A549 (cell line): ENCODE data around the gene GLRA1. TPM values are rescaled to one million over a fixed set of nuclear protein-coding genes. Genes with fewer than 3 reads are reported as not detected.

Source experiments
- ATAC-seq, 2 experiments: fragments of 200-7000 bp in 1 of 2; fragments of >200 bp in 1 of 2; cut with Nextera tagmentation in 1 of 2; cut with Tn5 transposase in 1 of 2; 3 replicates each; pipeline versions ENCODE4 v1.8.0 to v1.9.1; 2018 to 2020; ENCODE audit warnings: mild to moderate bottlenecking in 1 of 2, moderate library complexity in 1 of 2
- CTCF ChIA-PET: fragments of 300-600 bp; sonication (Branson Sonifier 250); formaldehyde crosslinking; extraction: SDS; loops from one replicate; lab custom pipeline; 2021; ENCODE audit warnings: antibody characterized with exemption, inconsistent platforms; lab: Yijun Ruan, JAX
- POLR2A ChIA-PET: fragments of 350-600 bp; formaldehyde crosslinking; extraction: SDS; loops from one replicate; lab custom pipeline; 2021; ENCODE audit warnings: antibody characterized with exemption, inconsistent platforms; lab: Yijun Ruan, JAX
- DNase-seq, 2 experiments: peaks; one replicate each; pipeline versions ENCODE4 v3.0.0 to v3.0.0-alpha.2; 2011 to 2016; ENCODE audit warnings: low read depth in 1 of 2, low spot score in 1 of 2
- FAIRE-seq: peaks from 2 replicates; lab custom pipeline; 2011; peaks lifted over from hg19 to GRCh38; lab: Jason Lieb, UNC
- H3K27ac ChIP-seq, 2 experiments: fragments of >200 bp; sonication (Bioruptor Twin); formaldehyde crosslinking; 3 replicates each; pipeline ENCODE4 v1.5.1; 2016 to 2017
- H3K4me1 ChIP-seq: fragments of >200 bp; sonication (Bioruptor Twin); formaldehyde crosslinking; 3 replicates; pipeline ENCODE4 v1.6.1; 2016
- H3K4me2 ChIP-seq: fragments of >200 bp; sonication (Bioruptor Twin); formaldehyde crosslinking; 3 replicates; pipeline ENCODE4 v1.6.1; 2016
- H3K4me3 ChIP-seq: fragments of >200 bp; sonication (Bioruptor Twin); formaldehyde crosslinking; 3 replicates; pipeline ENCODE4 v1.5.1; 2016
- H3K9me3 ChIP-seq: fragments of >200 bp; sonication (Bioruptor Twin); formaldehyde crosslinking; 3 replicates; pipeline ENCODE4 v1.6.1; 2016
- ATOH8 ChIP-seq: fragments of 250-450 bp; sonication (Bioruptor Pico); IDR thresholded peaks from 2 replicates; pipeline ENCODE4 v1.5.0; 2020; ENCODE audit warnings: low read depth, mild to moderate bottlenecking, moderate library complexity
- EHF ChIP-seq: fragments of 250-450 bp; sonication (Bioruptor Pico); IDR thresholded peaks from 2 replicates; pipeline ENCODE4 v1.5.0; 2020; ENCODE audit warnings: mild to moderate bottlenecking
- EHMT2 ChIP-seq: fragments of 200-600 bp; sonication (generic); IDR thresholded peaks from 2 replicates; pipeline ENCODE4 v1.6.1; 2016; ENCODE audit warnings: antibody characterized with exemption, low read depth, mild to moderate bottlenecking, moderate library complexity
- ELK1 ChIP-seq: fragments of 150-350 bp; IDR thresholded peaks from 2 replicates; pipeline ENCODE4 v1.6.1; 2014; ENCODE audit warnings: low read depth, mild to moderate bottlenecking, low read length
- EP300 ChIP-seq, 2 experiments: fragments of >200 bp; sonication (Bioruptor Twin); formaldehyde crosslinking; IDR thresholded peaks; 2 replicates in 1 of 2; 3 replicates in 1 of 2; pipeline ENCODE4 v1.6.1; 2016 to 2017
- ESRRA ChIP-seq: fragments of 150-350 bp; IDR thresholded peaks from 2 replicates; pipeline ENCODE4 v1.6.1; 2014; ENCODE audit warnings: mild to moderate bottlenecking, low read length, borderline replicate concordance
- FOSL2 ChIP-seq, 2 experiments: fragments of 450-650 bp in 1 of 2; fragments of >200 bp in 1 of 2; sonication (Bioruptor Twin) in 1 of 2; formaldehyde crosslinking; IDR thresholded peaks; 2 replicates each; pipeline versions ENCODE4 v1.5.0 to v1.6.1; 2016 to 2020; ENCODE audit warnings: mild to moderate bottlenecking in 1 of 2, moderate library complexity in 1 of 2
- FOXS1 ChIP-seq: fragments of 250-450 bp; sonication (Bioruptor Pico); IDR thresholded peaks from 2 replicates; pipeline ENCODE4 v1.5.0; 2020; ENCODE audit warnings: mild to moderate bottlenecking, moderate library complexity
- GATA3 ChIP-seq: IDR thresholded peaks from 2 replicates; pipeline ENCODE4 v1.6.1; 2012; ENCODE audit warnings: borderline replicate concordance
- HMGXB4 ChIP-seq: fragments of 250-450 bp; sonication (Bioruptor Pico); IDR thresholded peaks from 2 replicates; pipeline ENCODE4 v1.5.0; 2021; ENCODE audit warnings: mild to moderate bottlenecking, moderate library complexity, borderline replicate concordance
- HOXA7 ChIP-seq: fragments of 250-450 bp; sonication (Bioruptor Pico); IDR thresholded peaks from 2 replicates; pipeline ENCODE4 v1.5.0; 2020; ENCODE audit warnings: mild to moderate bottlenecking, moderate library complexity
- KDM5A ChIP-seq: fragments of 200-600 bp; sonication (generic); IDR thresholded peaks from 2 replicates; pipeline ENCODE4 v1.6.1; 2016; ENCODE audit warnings: antibody characterized with exemption, mild to moderate bottlenecking
- MAZ ChIP-seq: fragments of 150-350 bp; IDR thresholded peaks from 2 replicates; pipeline ENCODE4 v1.6.1; 2014; ENCODE audit warnings: antibody characterized with exemption, low read depth, low read length, borderline replicate concordance
- NFE2L2 ChIP-seq: fragments of 150-350 bp; conservative IDR thresholded peaks from 2 replicates; pipeline ENCODE4 v1.6.1; 2014; ENCODE audit warnings: low read length
- NPAS2 ChIP-seq: fragments of 250-450 bp; sonication (Bioruptor Pico); IDR thresholded peaks from 2 replicates; pipeline ENCODE4 v1.8.0; 2022; ENCODE audit warnings: mild to moderate bottlenecking, moderate library complexity, borderline replicate concordance
- NR3C1 ChIP-seq: fragments of >200 bp; sonication (Bioruptor Twin); formaldehyde crosslinking; IDR thresholded peaks from 3 replicates; pipeline ENCODE4 v1.6.1; 2017
- POLR2A ChIP-seq: IDR thresholded peaks from 2 replicates; pipeline ENCODE4 v1.6.1; 2012; ENCODE audit warnings: mild to moderate bottlenecking, low read length
- RAD21 ChIP-seq, 2 experiments: fragments of >200 bp in 1 of 2; sonication (Bioruptor Twin) in 1 of 2; formaldehyde crosslinking in 1 of 2; IDR thresholded peaks in 1 of 2; conservative IDR thresholded peaks in 1 of 2; 2 replicates in 1 of 2; 3 replicates in 1 of 2; pipeline ENCODE4 v1.6.1; 2012 to 2018; ENCODE audit warnings: inconsistent platforms in 1 of 2
- RCOR1 ChIP-seq: fragments of 150-350 bp; IDR thresholded peaks from 2 replicates; pipeline ENCODE4 v1.6.1; 2014; ENCODE audit warnings: antibody characterized with exemption, low read length, low read depth
- RNF2 ChIP-seq: fragments of 200-600 bp; sonication (generic); IDR thresholded peaks from 2 replicates; pipeline ENCODE4 v1.6.1; 2016; ENCODE audit warnings: low read depth, mild to moderate bottlenecking, antibody characterized with exemption, moderate library complexity, borderline replicate concordance
- SMC3 ChIP-seq: fragments of >200 bp; sonication (Bioruptor Twin); formaldehyde crosslinking; IDR thresholded peaks from 3 replicates; pipeline ENCODE4 v1.6.1; 2018; ENCODE audit warnings: inconsistent platforms
- SREBF2 ChIP-seq: fragments of 450-650 bp; IDR thresholded peaks from 2 replicates; pipeline ENCODE4 v1.6.1; 2014; ENCODE audit warnings: mild to moderate bottlenecking, moderate library complexity
- TFCP2L1 ChIP-seq: fragments of 250-450 bp; sonication (Bioruptor Pico); IDR thresholded peaks from 2 replicates; pipeline ENCODE4 v1.5.0; 2021; ENCODE audit warnings: mild to moderate bottlenecking
- ZFP36 ChIP-seq: fragments of 450-650 bp; IDR thresholded peaks from 2 replicates; pipeline ENCODE4 v1.6.1; 2014; ENCODE audit warnings: borderline replicate concordance; ENCODE audit not compliant: partially characterized antibody
- ZNF302 ChIP-seq: fragments of 250-450 bp; sonication (Bioruptor Pico); IDR thresholded peaks from 2 replicates; pipeline ENCODE4 v1.9.0; 2021; ENCODE audit warnings: inconsistent platforms, mild to moderate bottlenecking, moderate library complexity
- WGBS: methylation state at CpG from one replicate; pipeline ENCODE4 v1.1.6; 2017; ENCODE audit errors: missing lambda C conversion rate; 5-methylcytosine and 5-hydroxymethylcytosine counted together
- polyA plus RNA-seq, 4 experiments: library from polyadenylated mRNA; depleted of rRNA in 3 of 4; stranded (reverse); fragments of >200 nt; fragmentation: RNase III in 1 of 4; extraction: RNeasy Plus Mini Kit Qiagen cat#74134 plus additional on column Dnase treatment in 1 of 4; gene quantifications; 2 replicates in 3 of 4; 3 replicates in 1 of 4; pipeline ENCODE4 v1.2.3, GENCODE V29; 2011 to 2017
- TF ChIP-seq, protein P1 (sequence below): fragments of >200 bp; sonication (Bioruptor Twin); formaldehyde crosslinking; IDR thresholded peaks from 2 replicates; pipeline ENCODE4 v1.6.1; 2016

Gene GLRA1
- polyA plus RNA-seq, 2 of the 4 experiments (the other 2 are of a cell fraction) = not detected

- FAIRE-seq (no peak), ATAC-seq (no peak), DNase-seq (no peak)
- POLR2A ChIA-PET = no interaction called here
- H3K27ac ChIP-seq = no peak overlapping the region
- H3K4me3 ChIP-seq = no peak overlapping the region
- no peak for TF ChIP-seq POLR2A
- no peak for TF ChIP-seq GATA3
- H3K4me2 ChIP-seq = no peak overlapping the region
- H3K4me1 ChIP-seq = no peaks in the 10 kb centered on the region
- no peaks in the 10 kb centered on the region for H3K9me3 ChIP-seq
- CTCF ChIA-PET = interaction anchor here (1.2 to 2.0 kb wide), 4 partner anchors 20 to 58 kb away, joined by 3 to 6 read pairs (median 4); no protein-coding TSS in a partner anchor
- WGBS = 87% methylated on average over 3 of the region's 3 CpGs
Observed at GRCh38 chr5:151798674-151799073, 126.0 kb downstream of the GLRA1 start.

- Histone ChIP-seq H3K4me3 (no peak overlapping the region), H3K9me3 (no peaks in the 10 kb centered on the region), H3K4me2 (no peak overlapping the region), H3K27ac (no peak overlapping the region), H3K4me1 (no peaks in the 10 kb centered on the region)
- no peak for ATAC-seq
- ChIA-PET CTCF (no interaction called here), POLR2A (no interaction called here)
- no peak for DNase-seq
- FAIRE-seq = no peak
- TF ChIP-seq ATOH8 (CRISPR knock-in tag) (no peak), ESRRA (no peak), HMGXB4 (CRISPR knock-in tag) (no peak), RCOR1 (no peak), FOXS1 (CRISPR knock-in tag) (no peak), ELK1 (no peak), POLR2A (no peak), NFE2L2 (no peak), MAZ (no peak), FOSL2 (IDR thresholded peaks at IDR 0.05) (no peak), FOSL2 (CRISPR knock-in tag; IDR thresholded peaks at IDR 0.05) (no peak), ZFP36 (no peak), NR3C1 (no peak), ZNF302 (CRISPR knock-in tag) (no peak), SMC3 (no peak), RAD21 (conservative IDR thresholded peaks at IDR 0.05 in 1 of 2, IDR thresholded peaks at IDR 0.05 in 1 of 2) (no peak), SREBF2 (no peak), NPAS2 (CRISPR knock-in tag) (no peak)
- TF ChIP-seq, protein P1, sequence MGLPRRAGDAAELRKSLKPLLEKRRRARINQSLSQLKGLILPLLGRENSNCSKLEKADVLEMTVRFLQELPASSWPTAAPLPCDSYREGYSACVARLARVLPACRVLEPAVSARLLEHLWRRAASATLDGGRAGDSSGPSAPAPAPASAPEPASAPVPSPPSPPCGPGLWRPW = no peak
- 81% methylated on average over 1 of the region's 1 CpG for WGBS
Observed at GRCh38 chr5:151795426-151795825, 129.2 kb downstream of the GLRA1 start.

- no peaks in the 10 kb centered on the region for H3K9me3 ChIP-seq
- TF ChIP-seq KDM5A (no peak), TFCP2L1 (no peak), EHMT2 (no peak), EHF (CRISPR knock-in tag) (no peak), RNF2 (no peak), EP300 (IDR thresholded peaks at IDR 0.05) (no peak), MAZ (no peak), HOXA7 (CRISPR knock-in tag) (no peak)
- TF ChIP-seq, protein P1 = no peak
- H3K4me2 ChIP-seq = no peak overlapping the region
- DNase-seq = no peak
- no peak for FAIRE-seq
- no peak overlapping the region for H3K27ac ChIP-seq
- 87% methylated on average over 3 of the region's 3 CpGs for WGBS
- ChIA-PET POLR2A (no interaction called here), CTCF (interaction anchor here (1.1 kb wide), 1 partner anchor 8 kb away, joined by 3 read pairs; no protein-coding TSS in a partner anchor)
- ATAC-seq = no peak
- H3K4me1 ChIP-seq = no peaks in the 10 kb centered on the region
- no peak overlapping the region for H3K4me3 ChIP-seq
Observed at GRCh38 chr5:151793358-151793757, 131.3 kb downstream of the GLRA1 start.
